Thoracic aorta (tissue), 2 donors: ENCODE measurements around the gene SEZ6L. TPM values are rescaled to one million over a fixed set of nuclear protein-coding genes. Genes with fewer than 3 reads are reported as not detected.

ENCODE experiments used
- ATAC-seq: fragments of 150-250 bp; one replicate; pipeline ENCODE4 v1.8.0; 2017; ENCODE audit warnings: low read depth; ENCODE audit not compliant: insufficient number of reproducible peaks, low FRiP score
- DNase-seq: peaks from one replicate; pipeline ENCODE4 v3.0.0-alpha.2; 2020; ENCODE audit warnings: low spot score
- H3K27ac ChIP-seq, 2 donors: fragments of 200-600 bp; sonication (generic); 1 replicate in 1 of 2; 2 replicates in 1 of 2; pipeline ENCODE4 v1.5.1; 2016; ENCODE audit warnings: mild to moderate bottlenecking in 2 of 2, moderate library complexity in 2 of 2
- H3K27me3 ChIP-seq: fragments of 200-600 bp; sonication (generic); replicated peaks from 2 replicates; pipeline ENCODE4 v1.6.0; 2016; ENCODE audit warnings: mild to moderate bottlenecking; ENCODE audit not compliant: insufficient read depth
- H3K36me3 ChIP-seq: fragments of 200-600 bp; sonication (generic); one replicate; pipeline ENCODE4 v1.5.1; 2016
- H3K4me1 ChIP-seq, 2 donors: fragments of 200-600 bp; sonication (generic); 1 replicate in 1 of 2; 2 replicates in 1 of 2; pipeline versions ENCODE4 v1.5.1 to v1.6.0; 2016; ENCODE audit warnings: low read depth in 2 of 2, mild to moderate bottlenecking in 1 of 2; ENCODE audit not compliant: control insufficient read depth in 1 of 2
- H3K4me3 ChIP-seq: fragments of 200-600 bp; sonication (generic); 2 replicates; pipeline ENCODE4 v1.5.1; 2016; ENCODE audit warnings: mild to moderate bottlenecking
- H3K9me3 ChIP-seq: fragments of 200-600 bp; sonication (generic); 2 replicates; pipeline ENCODE4 v1.5.1; 2016
- total RNA-seq, 2 donors: library from RNA; depleted of rRNA; stranded (reverse); fragments of >200 nt; gene quantifications; one replicate each; pipeline versions ENCODE4 v1.1.0 to v1.2.3, GENCODE V29; 2016
- TF ChIP-seq, protein P1 (sequence below): fragments of 200-600 bp; sonication (generic); IDR thresholded peaks from one replicate; pipeline ENCODE4 v1.5.1; 2019; ENCODE audit warnings: antibody characterized with exemption

SEZ6L gene
- total RNA-seq, 2 donors from 2014 or later, result 0.21 TPM; not detected in 1

DNA sequence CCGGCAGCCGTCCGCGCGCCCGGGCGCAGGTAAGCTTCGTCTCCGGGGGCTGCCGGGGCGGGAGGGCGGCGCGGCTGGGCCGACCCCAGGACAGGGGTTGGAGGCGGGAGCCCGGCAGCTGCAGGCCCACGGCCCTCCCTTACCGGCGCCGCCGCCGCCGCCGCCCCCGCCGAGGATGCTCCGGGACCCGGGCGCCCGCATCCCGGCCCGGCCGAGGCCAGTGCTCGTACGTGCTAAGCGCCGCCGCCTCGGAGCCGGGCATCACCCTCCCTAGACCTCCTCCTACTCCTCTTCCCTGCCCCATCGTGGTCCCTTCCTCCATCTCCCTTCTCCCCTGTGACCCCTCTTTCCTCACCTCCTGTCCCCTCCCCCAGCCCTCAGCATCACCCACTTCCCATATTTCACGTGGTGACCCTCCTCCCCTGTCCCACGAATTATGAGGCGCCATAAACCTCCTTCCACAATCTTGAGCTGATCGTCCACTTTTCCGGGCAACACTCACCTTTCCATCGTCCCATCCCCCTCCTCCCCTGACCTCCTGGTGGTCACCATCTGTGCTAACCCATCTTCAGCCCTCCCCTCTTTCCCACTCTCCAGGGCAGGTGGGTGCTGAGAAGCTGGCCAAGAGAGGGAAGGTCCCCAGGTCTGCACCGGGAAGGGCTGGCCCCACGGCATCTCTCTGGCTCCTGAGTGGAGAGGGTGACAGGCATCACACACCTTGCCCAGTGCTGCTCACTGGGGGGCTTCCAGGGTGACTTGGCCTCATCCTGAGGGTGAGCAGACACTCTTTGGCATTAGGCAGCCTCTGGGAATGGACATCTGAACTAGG, 260.4 kb downstream of the SEZ6L start:
- ATAC-seq, result no peak
- no peak overlapping the region for H3K27ac ChIP-seq

DNA sequence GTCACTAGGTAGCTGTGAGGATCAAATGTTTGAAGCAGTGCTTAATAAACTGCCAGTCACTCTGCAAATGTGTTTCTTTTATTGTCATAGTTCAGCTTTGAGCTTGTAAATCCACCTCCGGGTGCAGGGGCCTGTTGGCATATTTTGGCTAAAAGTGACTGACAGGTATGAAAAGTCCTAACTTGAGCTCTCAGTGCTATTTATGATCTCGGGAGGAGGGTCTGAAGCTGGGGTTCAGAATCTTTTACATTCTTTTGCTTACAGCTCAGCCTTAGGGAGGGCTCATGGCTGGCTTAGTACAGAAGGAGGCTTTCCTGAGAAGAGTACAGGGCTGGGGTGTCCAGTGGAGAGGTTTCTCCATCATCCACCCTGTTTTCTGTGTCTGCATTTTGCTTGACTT, 261.3 kb downstream of the SEZ6L start:
- no peak for DNase-seq
- peaks cover 0 to 11% of the 10 kb centered on the region in 2 donors for H3K4me1 ChIP-seq

More for the DNA sequence above, 260.4 kb downstream of the SEZ6L start:
- Histone ChIP-seq H3K9me3 (no peaks in the 10 kb centered on the region), H3K4me3 (peak overlapping the region; percentile 65), H3K27me3 (no peaks in the 10 kb centered on the region), H3K36me3 (no peaks in the 10 kb centered on the region), H3K4me1 (peaks cover 0 to 11% of the 10 kb centered on the region in 2 donors)
- TF ChIP-seq, protein P1, sequence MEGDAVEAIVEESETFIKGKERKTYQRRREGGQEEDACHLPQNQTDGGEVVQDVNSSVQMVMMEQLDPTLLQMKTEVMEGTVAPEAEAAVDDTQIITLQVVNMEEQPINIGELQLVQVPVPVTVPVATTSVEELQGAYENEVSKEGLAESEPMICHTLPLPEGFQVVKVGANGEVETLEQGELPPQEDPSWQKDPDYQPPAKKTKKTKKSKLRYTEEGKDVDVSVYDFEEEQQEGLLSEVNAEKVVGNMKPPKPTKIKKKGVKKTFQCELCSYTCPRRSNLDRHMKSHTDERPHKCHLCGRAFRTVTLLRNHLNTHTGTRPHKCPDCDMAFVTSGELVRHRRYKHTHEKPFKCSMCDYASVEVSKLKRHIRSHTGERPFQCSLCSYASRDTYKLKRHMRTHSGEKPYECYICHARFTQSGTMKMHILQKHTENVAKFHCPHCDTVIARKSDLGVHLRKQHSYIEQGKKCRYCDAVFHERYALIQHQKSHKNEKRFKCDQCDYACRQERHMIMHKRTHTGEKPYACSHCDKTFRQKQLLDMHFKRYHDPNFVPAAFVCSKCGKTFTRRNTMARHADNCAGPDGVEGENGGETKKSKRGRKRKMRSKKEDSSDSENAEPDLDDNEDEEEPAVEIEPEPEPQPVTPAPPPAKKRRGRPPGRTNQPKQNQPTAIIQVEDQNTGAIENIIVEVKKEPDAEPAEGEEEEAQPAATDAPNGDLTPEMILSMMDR, result no peak
- no peak for DNase-seq

DNA sequence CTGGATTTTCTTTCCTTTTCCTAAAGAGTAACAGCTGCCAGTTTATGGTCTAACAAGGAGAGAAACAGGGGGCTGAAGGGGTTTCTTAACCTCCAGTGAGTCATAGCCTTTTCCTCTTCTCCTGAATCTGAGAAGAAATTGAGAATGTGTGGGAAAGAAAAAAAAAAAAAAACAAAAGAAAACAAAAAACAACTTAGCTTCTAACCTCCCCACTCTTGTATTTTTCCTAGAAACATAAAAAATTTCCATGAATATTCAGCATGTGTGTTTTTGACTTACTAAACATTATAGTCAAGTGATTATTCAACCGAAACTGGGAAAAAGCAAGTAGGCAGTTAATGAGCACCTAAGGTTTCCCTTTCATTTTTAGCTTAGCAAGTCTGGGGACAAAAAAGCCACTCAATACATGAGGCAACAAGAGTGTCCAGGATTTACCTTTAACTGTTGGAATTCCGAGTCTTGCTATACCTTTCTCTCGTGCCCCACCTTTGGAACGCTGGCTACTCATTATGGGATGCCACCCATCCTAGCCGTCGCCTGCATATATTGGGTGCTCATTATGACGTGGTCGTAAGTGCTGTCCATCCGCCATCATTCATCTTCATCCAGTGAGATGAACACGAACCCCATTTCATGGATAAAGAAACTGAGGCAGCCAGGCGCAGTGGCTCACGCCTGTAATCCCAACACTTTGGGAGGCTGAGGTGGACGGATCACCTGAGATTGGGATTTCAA, 262.2 kb downstream of the SEZ6L start:
- Histone ChIP-seq H3K27ac (no peak overlapping the region), H3K9me3 (no peaks in the 10 kb centered on the region), H3K4me3 (no peak overlapping the region), H3K4me1 (peaks cover 0 to 11% of the 10 kb centered on the region in 2 donors), H3K27me3 (no peaks in the 10 kb centered on the region), H3K36me3 (no peaks in the 10 kb centered on the region)
- DNase-seq (no peak), ATAC-seq (no peak)
- TF ChIP-seq, protein P1, result no peak

More for the DNA sequence above, 261.3 kb downstream of the SEZ6L start:
- no peak for ATAC-seq
- Histone ChIP-seq H3K27me3 (no peaks in the 10 kb centered on the region), H3K27ac (no peak overlapping the region), H3K36me3 (no peaks in the 10 kb centered on the region), H3K4me3 (no peak overlapping the region), H3K9me3 (no peaks in the 10 kb centered on the region)
- TF ChIP-seq, protein P1, result no peak

DNA sequence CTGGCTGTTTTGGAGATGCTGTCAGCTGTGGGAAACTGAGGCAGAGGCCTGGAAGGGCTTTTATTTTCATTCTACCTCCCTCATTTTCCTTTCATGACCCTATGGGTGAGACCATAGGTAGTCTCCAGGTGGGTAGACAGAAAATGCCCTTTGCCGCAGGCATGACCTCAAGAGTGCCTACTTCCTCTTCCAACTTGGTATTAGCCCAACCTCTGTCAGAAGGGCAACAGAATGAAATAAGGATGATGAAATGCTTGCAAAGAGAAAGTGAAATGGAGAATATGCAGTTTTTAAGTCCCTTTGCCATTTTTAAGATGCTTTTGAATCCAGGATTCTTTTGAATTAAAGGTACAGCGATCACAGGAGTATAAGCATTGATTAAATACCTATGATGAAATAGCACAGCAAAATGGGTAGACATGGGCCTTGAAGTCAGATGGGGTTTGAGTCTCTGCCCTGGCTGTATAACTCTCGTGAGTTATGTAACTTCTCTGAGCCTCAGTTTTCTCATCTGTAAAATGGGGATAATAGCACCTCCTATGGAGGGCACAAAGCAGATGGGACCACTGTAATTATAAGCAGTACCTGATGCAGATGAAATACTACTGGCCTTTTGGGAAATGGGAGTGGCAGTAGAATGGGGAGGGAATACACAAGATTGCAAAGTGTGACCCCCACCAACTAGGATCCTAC, 263.5 kb downstream of the SEZ6L start:
- no peaks in the 10 kb centered on the region for H3K9me3 ChIP-seq
- peaks cover 0 to 11% of the 10 kb centered on the region in 2 donors for H3K4me1 ChIP-seq
- ATAC-seq, result no peak
- H3K27ac ChIP-seq, result no peak overlapping the region
- H3K27me3 ChIP-seq, result no peaks in the 10 kb centered on the region
- H3K4me3 ChIP-seq, result no peak overlapping the region
- TF ChIP-seq, protein P1, result no peak
- H3K36me3 ChIP-seq, result no peaks in the 10 kb centered on the region
- no peak for DNase-seq
